K562 (cell line): Measurements from ENCODE around the gene IL20RB. TPM values are rescaled to one million over a fixed set of nuclear protein-coding genes. Genes with fewer than 3 reads are reported as not detected.

Experiments used
- ATAC-seq: fragments of 200-7000 bp; cut with Tn5 transposase; 3 replicates; pipeline ENCODE4 v1.9.1; 2020; ENCODE audit warnings: moderate library complexity
- Bru-seq: library from RNA; stranded (reverse); fragments of 400-500 nt; gene quantifications from one replicate; lab custom pipeline; 2021; lab: Mats Ljungman, UMichigan
- BruChase-seq, 2 experiments: library from RNA; stranded (reverse); fragments of 400-500 nt; gene quantifications; one replicate each; lab custom pipeline; 2021; lab: Mats Ljungman, UMichigan
- BruUV-seq: library from RNA; stranded (reverse); fragments of 400-500 nt; replicated peaks from 2 replicates; lab custom pipeline; 2021; lab: Mats Ljungman, UMichigan
- CTCF ChIA-PET: fragments of 300-600 bp; formaldehyde crosslinking; extraction: SDS; loops from one replicate; lab custom pipeline; 2021; ENCODE audit warnings: low intra/inter-chr PET ratio; lab: Yijun Ruan, JAX
- POLR2A ChIA-PET: fragments of 300-600, 350-650 bp; sonication (Branson Sonifier 250); formaldehyde crosslinking; extraction: SDS; loops from one replicate; lab custom pipeline; 2021; ENCODE audit warnings: antibody characterized with exemption, inconsistent platforms; lab: Yijun Ruan, JAX
- DNase-seq, 4 experiments: peaks; one replicate each; pipeline versions ENCODE4 v3.0.0 to v3.0.0-alpha.2; 2011 to 2018; ENCODE audit warnings: low spot score in 3 of 4, mixed read lengths in 3 of 4; ENCODE audit errors: extremely low read depth in 1 of 4
- FAIRE-seq: peaks from 2 replicates; lab custom pipeline; 2011; peaks lifted over from hg19 to GRCh38; lab: Jason Lieb, UNC
- H2AFZ ChIP-seq: 2 replicates; pipeline ENCODE4 v1.6.0; 2011; ENCODE audit warnings: low read depth, low read length, control low read depth, inconsistent platforms
- H3K27ac ChIP-seq: fragments of 200-600 bp; 3 replicates; pipeline ENCODE4 v1.8.0; 2011; ENCODE audit warnings: low read depth, mild to moderate bottlenecking, control low read depth, inconsistent platforms, low read length, moderate library complexity, mixed read lengths; ENCODE audit errors: extremely low read depth
- H3K27me3 ChIP-seq, 2 experiments: fragments of 300-600 bp in 1 of 2; 2 replicates in 1 of 2; 3 replicates in 1 of 2; pipeline versions ENCODE4 v1.6.0 to v1.8.0; 2011; ENCODE audit warnings: inconsistent platforms in 2 of 2, low read length in 2 of 2, mild to moderate bottlenecking in 1 of 2, mixed read lengths in 1 of 2, moderate library complexity in 1 of 2; ENCODE audit not compliant: control insufficient read depth in 2 of 2, insufficient read depth in 2 of 2
- H3K36me3 ChIP-seq: fragments of 300-600 bp; 3 replicates; pipeline ENCODE4 v1.8.0; 2011; ENCODE audit warnings: mild to moderate bottlenecking, low read length, inconsistent platforms; ENCODE audit not compliant: control insufficient read depth, insufficient read depth
- H3K4me1 ChIP-seq, 2 experiments: fragments of 200-600 bp in 1 of 2; replicated peaks in 1 of 2; 2 replicates in 1 of 2; 3 replicates in 1 of 2; pipeline versions ENCODE4 v1.5.1 to v1.8.0; 2011; ENCODE audit warnings: inconsistent platforms in 2 of 2, low read length in 2 of 2, mild to moderate bottlenecking in 1 of 2, mixed read lengths in 1 of 2, moderate library complexity in 1 of 2; ENCODE audit not compliant: control insufficient read depth in 2 of 2, insufficient read depth in 2 of 2
- H3K4me2 ChIP-seq: 2 replicates; pipeline ENCODE4 v1.6.1; 2011; ENCODE audit warnings: low read length, control low read depth, inconsistent platforms, mixed read lengths; ENCODE audit not compliant: insufficient read depth
- H3K4me3 ChIP-seq: fragments of 200-600 bp; sonication (generic), shearing (Covaris generic); 2 replicates; pipeline ENCODE4 v1.5.1; 2016; ENCODE audit warnings: control low read depth, inconsistent platforms
- H3K79me2 ChIP-seq: fragments of 200-600 bp; 3 replicates; pipeline ENCODE4 v1.8.0; 2011; ENCODE audit warnings: low read length, inconsistent platforms; ENCODE audit not compliant: control insufficient read depth, insufficient read depth
- H3K9ac ChIP-seq, 2 experiments: 2 replicates each; pipeline versions ENCODE4 v1.6.0 to v1.6.1; 2011; ENCODE audit warnings: low read depth in 2 of 2, low read length in 2 of 2, control low read depth in 1 of 2, inconsistent platforms in 1 of 2, mild to moderate bottlenecking in 1 of 2, mixed read lengths in 1 of 2; ENCODE audit not compliant: insufficient read depth in 1 of 2
- H3K9me1 ChIP-seq: one replicate; pipeline ENCODE4 v1.6.0; 2011; ENCODE audit warnings: inconsistent platforms, mild to moderate bottlenecking, low read length, moderate library complexity; ENCODE audit not compliant: control insufficient read depth, insufficient read depth
- H3K9me3 ChIP-seq: replicated peaks from 2 replicates; pipeline ENCODE4 v1.5.1; 2011; ENCODE audit warnings: low read depth, low read length, inconsistent platforms; ENCODE audit not compliant: control insufficient read depth, insufficient read depth
- H4K20me1 ChIP-seq: replicated peaks from 2 replicates; pipeline ENCODE4 v1.6.1; 2011; ENCODE audit warnings: low read length, inconsistent platforms, mixed read lengths; ENCODE audit not compliant: control insufficient read depth, insufficient read depth
- CBFA2T2 ChIP-seq: fragments of 450-650 bp; conservative IDR thresholded peaks from 2 replicates; pipeline ENCODE4 v1.6.1; 2017; ENCODE audit warnings: mild to moderate bottlenecking
- CUX1 ChIP-seq: fragments of 200-800 bp; sonication (Bioruptor generic); IDR thresholded peaks from 2 replicates; pipeline ENCODE4 v1.6.1; 2016; ENCODE audit warnings: missing genetic modification characterization, missing compliant biosample characterization
- DPF2 ChIP-seq: fragments of 450-650 bp; IDR thresholded peaks from 2 replicates; pipeline ENCODE4 v1.6.1; 2016
- FOXM1 ChIP-seq, 2 experiments: fragments of 450-650 bp in 1 of 2; sonication (generic) in 1 of 2; formaldehyde crosslinking in 1 of 2; IDR thresholded peaks; 2 replicates each; pipeline versions ENCODE4 v1.6.1 to v1.9.0; 2017 to 2022; ENCODE audit warnings: low read depth in 2 of 2, mild to moderate bottlenecking in 2 of 2, missing genetic modification reagents in 1 of 2, moderate library complexity in 1 of 2
- HNRNPH1 ChIP-seq: fragments of 200-400 bp; formaldehyde crosslinking; optimal IDR thresholded peaks from 2 replicates; pipeline ENCODE3; 2017; ENCODE audit warnings: low read depth, mild to moderate bottlenecking, low read length, moderate library complexity
- IRF2 ChIP-seq: sonication (generic); formaldehyde crosslinking; IDR thresholded peaks from 2 replicates; pipeline ENCODE4 v1.8.1; 2022; ENCODE audit warnings: mild to moderate bottlenecking, missing genetic modification reagents
- MECOM ChIP-seq: fragments of 250-450 bp; sonication (Bioruptor Pico); IDR thresholded peaks from 2 replicates; pipeline ENCODE4 v1.8.0; 2022; ENCODE audit warnings: inconsistent platforms
- MED1 ChIP-seq: sonication (generic); formaldehyde crosslinking; IDR thresholded peaks from 2 replicates; pipeline ENCODE4 v1.8.1; 2023; ENCODE audit warnings: missing genetic modification reagents, borderline replicate concordance
- PTTG1 ChIP-seq: fragments of 450-650 bp; IDR thresholded peaks from 2 replicates; pipeline ENCODE4 v1.6.1; 2016; ENCODE audit warnings: low read depth, mild to moderate bottlenecking, missing genetic modification characterization, missing compliant biosample characterization
- ZFP36 ChIP-seq: fragments of 150-350 bp; IDR thresholded peaks from 2 replicates; pipeline ENCODE4 v1.6.1; 2018; ENCODE audit warnings: low read length, low read depth; ENCODE audit not compliant: partially characterized antibody
- ZNF197 ChIP-seq: fragments of 200-800 bp; sonication (Bioruptor generic); IDR thresholded peaks from 2 replicates; pipeline ENCODE4 v1.6.1; 2016; ENCODE audit warnings: low read depth, missing genetic modification characterization, missing compliant biosample characterization
- ZNF780A ChIP-seq: fragments of 250-450 bp; sonication (Bioruptor Pico); IDR thresholded peaks from 2 replicates; pipeline ENCODE4 v1.5.0; 2021; ENCODE audit warnings: mild to moderate bottlenecking
- ZSCAN29 ChIP-seq: fragments of 450-650 bp; IDR thresholded peaks from 2 replicates; pipeline ENCODE4 v1.6.1; 2017
- WGBS: fragments of 100-300 bp; shearing (Covaris generic); methylation state at CpG from one replicate; pipeline ENCODE4 v1.1.6; 2016; ENCODE audit warnings: low coverage, mixed read lengths; ENCODE audit not compliant: insufficient coverage; ENCODE audit errors: missing lambda C conversion rate; 5-methylcytosine and 5-hydroxymethylcytosine counted together
- in situ Hi-C: fragments of 300-500 bp; cut with MboI; formaldehyde crosslinking; loops from 4 replicates; pipeline ENCODE4 v1.15.0; 2018; ENCODE audit warnings: inconsistent platforms, mixed read lengths
- intact Hi-C: fragments of 100-400 bp; cut with micrococcal nuclease; formaldehyde crosslinking; loops from 2 replicates; pipeline ENCODE4 v1.14.2; 2022
- long read RNA-seq, 3 experiments: library from polyadenylated mRNA in 2 of 3; library from RNA in 1 of 3; unstranded in 2 of 3; stranded (forward) in 1 of 3; transcript quantifications; one replicate each; pipeline ENCODE4 v2.0.0, GENCODE V29; 2019 to 2022
- polyA minus RNA-seq, 3 experiments: library from RNA; depleted of rRNA, polyadenylated mRNA; stranded (reverse); fragments of >200 nt; gene quantifications; 2 replicates each; pipeline ENCODE4 v1.2.3, GENCODE V29; 2011
- polyA plus RNA-seq, 8 experiments: library from polyadenylated mRNA; depleted of rRNA in 4 of 8; stranded (reverse) in 5 of 8; unstranded in 3 of 8; fragments of >200 nt; fragmentation: Nextera tagmentation in 2 of 8; fragmentation: Illumina TruSeq in 1 of 8; extraction: Ambion mirVana in 2 of 8; extraction: Trizol in 1 of 8; gene quantifications; 2 replicates each; pipeline versions ENCODE4 v1.2.1 to v1.2.3, GENCODE V29; 2011 to 2014; ENCODE audit warnings: inconsistent platforms in 1 of 8, missing spikeins in 1 of 8
- total RNA-seq, 7 experiments: library from RNA; depleted of rRNA in 6 of 7; stranded (reverse); fragments of >200 nt in 6 of 7; fragmentation: Illumina TruSeq in 2 of 7; extraction: Trizol in 2 of 7; gene quantifications; 2 replicates each; pipeline versions ENCODE4 v1.2.1 to v1.2.3, GENCODE V29; 2011 to 2021; ENCODE audit warnings: low replicate concordance in 1 of 7

The IL20RB gene
- total RNA-seq (2011; cell fraction: chromatin; rRNA removed; ENCODE audit: low replicate concordance), result 5.0 and 5.9 TPM in 2 replicates
- total RNA-seq (2011; cell fraction: nucleolus; rRNA removed), result 1.0 and 2.1 TPM in 2 replicates
- 3.4 and 5.1 TPM in 2 replicates for total RNA-seq (2011; cell fraction: nucleoplasm; rRNA removed)
- 6.1 and 6.5 TPM in 2 replicates for total RNA-seq (2014; rRNA removed)
- 6.9 and 7.1 TPM in 2 replicates for total RNA-seq (2014; rRNA removed; fragmentation: Illumina TruSeq; extraction: Trizol)
- total RNA-seq (2015; rRNA removed; fragmentation: Illumina TruSeq; extraction: Trizol), result 1.9 and 2.2 TPM in 2 replicates
- total RNA-seq (2021), result 4.6 and 5.3 TPM in 2 replicates
- polyA plus RNA-seq (2011; rRNA removed), result 0.66 and 0.77 TPM in 2 replicates
- 0.40 and 0.67 TPM in 2 replicates for polyA plus RNA-seq (2011; cell fraction: cytosol; rRNA removed)
- 1.3 and 1.6 TPM in 2 replicates for polyA plus RNA-seq (2011; cell fraction: nucleus; rRNA removed)
- 3.5 and 71.6 TPM in 2 replicates for polyA plus RNA-seq (2012)
- polyA plus RNA-seq (2014; fragmentation: Illumina TruSeq; extraction: Trizol), result 7.4 and 8.6 TPM in 2 replicates
- polyA plus RNA-seq (2014; fragmentation: Nextera tagmentation; extraction: Ambion mirVana), result 1 to 10 TPM; 4.8 to 9.9 TPM
- polyA plus RNA-seq (2014; rRNA removed), result 6.4 and 7.8 TPM in 2 replicates
- 1.2 and 1.3 TPM in 2 replicates for polyA minus RNA-seq (2011; rRNA and poly(A)+ RNA removed)
- polyA minus RNA-seq (2011; cell fraction: cytosol; rRNA and poly(A)+ RNA removed), result 0.57 and 2.9 TPM in 2 replicates
- 1.3 and 1.4 TPM in 2 replicates for polyA minus RNA-seq (2011; cell fraction: nucleus; rRNA and poly(A)+ RNA removed)
- Bru-seq, nascent RNA, result percentile 55 among the genes with signal in this experiment
- percentile 71 among the genes with signal in this experiment for BruChase-seq, experiment 1, labeled RNA remaining after a 2-hour chase
- BruChase-seq, experiment 2, labeled RNA remaining after a 6-hour chase, result percentile 66 among the genes with signal in this experiment
- long read RNA-seq, experiment 1, partial matches to known transcripts, result 1 of 3 reads
- long read RNA-seq, experiment 1, other reads (novel, unspliced or antisense), result 2 of 3 reads
- long read RNA-seq, experiment 2, partial matches to known transcripts, result 1 of 6 reads
- long read RNA-seq, experiment 2, other reads (novel, unspliced or antisense), result 4 of 6 reads
- long read RNA-seq, experiment 3, partial matches to known transcripts, result 0 of 2 reads
- long read RNA-seq, experiment 3, other reads (novel, unspliced or antisense), result 2 of 2 reads

GRCh38 chr3:136957751-136958288 is at the start of gene IL20RB:
Gene IL20RB (plus strand): TSS chr3:136957983. CDS start chr3:136958114, 131 bp downstream.
- H3K36me3 ChIP-seq, result no peaks in the 10 kb centered on the region
- H3K27ac ChIP-seq, result peak within 1 kb of the TSS; percentile 30; the same call in 2 of the 3 replicates
- WGBS, result 12% methylated on average over 7 of the region's 7 CpGs
- no peaks in the 10 kb centered on the region for H3K27me3 ChIP-seq
- no peaks in the 10 kb centered on the region for H4K20me1 ChIP-seq
- peaks cover 0 to 14% of the 10 kb centered on the region in 2 experiments; a peak in 3 of 5 replicates for H3K4me1 ChIP-seq
- BruUV-seq, result no TSS peak
- in situ Hi-C loops, result no loop called here
- peak within 1 kb of the TSS; percentile 46 for H3K4me2 ChIP-seq
- DNase-seq (peak in 3 of 4 experiments; percentile 8 to 57 (median 28)), FAIRE-seq (no peak), ATAC-seq (peak; percentile 93)
- ChIA-PET POLR2A (interaction anchor here (0.6 to 1.8 kb wide), 7 partner anchors 10 to 205 kb away, joined by 3 to 7 read pairs (median 4); partner anchors contain the start of gene STAG1), CTCF (no interaction called here)
- H3K9me1 ChIP-seq, result no peaks in the 10 kb centered on the region
- no peaks in the 10 kb centered on the region for H3K79me2 ChIP-seq
- no peaks in the 10 kb centered on the region for H3K9me3 ChIP-seq
- intact Hi-C loops, result loop anchor here (5.0 kb wide), 2 partner anchors 96 to 206 kb away; partner anchors contain the start of genes NCK1 and STAG1
- H3K9ac ChIP-seq, result peak within 1 kb of the TSS in 1 of 2 experiments; percentile 42; a peak in 1 of 4 replicates
- no peak within 1 kb of the TSS for H2AFZ ChIP-seq
- peak within 1 kb of the TSS; percentile 23; the same call in 1 of the 2 replicates for H3K4me3 ChIP-seq
- TF ChIP-seq MED1 (CRISPR knock-in tag), result no peak
- TF ChIP-seq PTTG1 (tag), result no peak
- TF ChIP-seq ZNF780A, result no peak
- no peak for TF ChIP-seq CUX1 (CRISPR knock-in tag)
- TF ChIP-seq DPF2, result no peak
- no peak for TF ChIP-seq HNRNPH1
- no peak for TF ChIP-seq CBFA2T2
- TF ChIP-seq ZNF197 (CRISPR knock-in tag), result 0 out of 2 replicates have a peak, but pooled peaks have one; percentile 55
- TF ChIP-seq IRF2, result no peak
- no peak for TF ChIP-seq MECOM (CRISPR knock-in tag)
- TF ChIP-seq FOXM1 (IDR thresholded peaks at IDR 0.05; ENCODE audit: low read depth), result no peak
- no peak for TF ChIP-seq FOXM1 (CRISPR knock-in tag; IDR thresholded peaks at IDR 0.05; ENCODE audit: low read depth)
- TF ChIP-seq ZSCAN29, result no peak
- no peak for TF ChIP-seq ZFP36
